GM21515 (cell line): ENCODE data around the gene RIOK1.

Experiments
- ATAC-seq: cut with Tn5 transposase; IDR thresholded peaks from one replicate; pipeline ENCODE4 v1.9.1; 2021; ENCODE audit not compliant: unreplicated experiment

The RIOK1 gene

GRCh38 chr6:7406743-7407142 lies 17.1 kb downstream of the RIOK1 start:
- no peak for ATAC-seq

GRCh38 chr6:7409740-7410139 lies 20.1 kb downstream of the RIOK1 start:
- no peak for ATAC-seq

- ATAC-seq: no peak
Observed at GRCh38 chr6:7410851-7411250, 21.2 kb downstream of the RIOK1 start.

GRCh38 chr6:7411328-7411727 lies 21.7 kb downstream of the RIOK1 start:
- no peak for ATAC-seq

- no peak for ATAC-seq
Observed at GRCh38 chr6:7413151-7413823, 23.7 kb downstream of the RIOK1 start.

- ATAC-seq: no peak
Observed at GRCh38 chr6:7414811-7415210, 25.2 kb downstream of the RIOK1 start.

GRCh38 chr6:7417684-7418083 lies 28.1 kb downstream of the RIOK1 start:
- no peak for ATAC-seq

GRCh38 chr6:7418238-7418905 lies 28.8 kb downstream of the RIOK1 start:
- no peak for ATAC-seq

- ATAC-seq: no peak
Observed at GRCh38 chr6:7419065-7419464, 29.5 kb downstream of the RIOK1 start.

GRCh38 chr6:7421066-7421465 lies 31.5 kb downstream of the RIOK1 start:
- no peak for ATAC-seq

GRCh38 chr6:7424058-7424457 lies 34.5 kb downstream of the RIOK1 start:
- ATAC-seq: no peak

GRCh38 chr6:7424967-7425807 lies 35.6 kb downstream of the RIOK1 start:
- ATAC-seq: no peak

- ATAC-seq: no peak
Observed at GRCh38 chr6:7425808-7426190, 36.2 kb downstream of the RIOK1 start.

- no peak for ATAC-seq
Observed at GRCh38 chr6:7426447-7427169, 37.0 kb downstream of the RIOK1 start.

GRCh38 chr6:7431313-7431673 lies 41.7 kb downstream of the RIOK1 start:
- no peak for ATAC-seq

GRCh38 chr6:7431674-7432390 lies 42.2 kb downstream of the RIOK1 start:
- no peak for ATAC-seq

GRCh38 chr6:7432391-7433120 lies 42.9 kb downstream of the RIOK1 start:
- ATAC-seq: no peak

- no peak for ATAC-seq
Observed at GRCh38 chr6:7433121-7433617, 43.6 kb downstream of the RIOK1 start.

- no peak for ATAC-seq
Observed at GRCh38 chr6:7434672-7435071, 45.1 kb downstream of the RIOK1 start.

GRCh38 chr6:7438011-7438410 lies 48.4 kb downstream of the RIOK1 start:
- no peak for ATAC-seq
